ENCODE data around the gene ZFX. TPM values are rescaled to one million over a fixed set of nuclear protein-coding genes. Genes with fewer than 3 reads are reported as not detected.

The ZFX gene
- total RNA-seq, 1 experiment from 2014 or later: 63.9 TPM

- TF ChIP-seq CTCF (conservative IDR thresholded peaks at IDR 0.05; ENCODE audit: low read depth, low read length): no peak
- ChIA-PET POLR2A (ENCODE audit: low non-redundant PET) (no interaction called here), CTCF (no interaction called here)
Observed at GRCh38 chrX:24232796-24233195, 83.3 kb downstream of the ZFX start.

GRCh38 chrX:24235084-24235710 is 85.7 kb downstream of the ZFX start:
- intact Hi-C loops (cut with micrococcal nuclease; ENCODE audit: unreplicated experiment): no loop called here
- ChIA-PET POLR2A (ENCODE audit: low non-redundant PET) (no interaction called here), CTCF (no interaction called here)
- TF ChIP-seq CTCF (conservative IDR thresholded peaks at IDR 0.05; ENCODE audit: low read depth, low read length): no peak
- TF ChIP-seq EZH2 (IDR thresholded peaks at IDR 0.05; ENCODE audit: borderline replicate concordance, low read depth, low read length, poor library complexity, severe bottlenecking): no peak
- peaks cover 10% of the 10 kb centered on the region for H3K4me1 ChIP-seq (ENCODE audit: insufficient read depth, low read length, poor library complexity, severe bottlenecking)
- no TSS peak for BruUV-seq (replicated peaks)
- H3K4me3 ChIP-seq (ENCODE audit: low read depth, low read length, poor library complexity, severe bottlenecking): no peak overlapping the region
- no peak for DNase-seq (ENCODE audit: low spot score)
- H3K36me3 ChIP-seq (ENCODE audit: insufficient read depth, low read length, poor library complexity, severe bottlenecking): no peaks in the 10 kb centered on the region
- no peak overlapping the region for H3K27ac ChIP-seq (ENCODE audit: low read depth, low read length, poor library complexity, severe bottlenecking)
- no peaks in the 10 kb centered on the region for H3K9me3 ChIP-seq (ENCODE audit: low read depth, low read length, poor library complexity, severe bottlenecking)
- H3K27me3 ChIP-seq (replicated peaks; ENCODE audit: insufficient read depth, low read depth, low read length, poor library complexity): peaks cover 10% of the 10 kb centered on the region

More at GRCh38 chrX:24232796-24233195, 83.3 kb downstream of the ZFX start:
- H3K36me3 ChIP-seq (ENCODE audit: insufficient read depth, low read length, poor library complexity, severe bottlenecking): no peaks in the 10 kb centered on the region
- no peak overlapping the region for H3K27ac ChIP-seq (ENCODE audit: low read depth, low read length, poor library complexity, severe bottlenecking)
- peaks cover 10% of the 10 kb centered on the region for H3K27me3 ChIP-seq (replicated peaks; ENCODE audit: insufficient read depth, low read depth, low read length, poor library complexity)
- no peak overlapping the region for H3K4me3 ChIP-seq (ENCODE audit: low read depth, low read length, poor library complexity, severe bottlenecking)
- peaks cover 10% of the 10 kb centered on the region for H3K4me1 ChIP-seq (ENCODE audit: insufficient read depth, low read length, poor library complexity, severe bottlenecking)
- intact Hi-C loops (cut with micrococcal nuclease; ENCODE audit: unreplicated experiment): no loop called here
- no peaks in the 10 kb centered on the region for H3K9me3 ChIP-seq (ENCODE audit: low read depth, low read length, poor library complexity, severe bottlenecking)
- DNase-seq (ENCODE audit: low spot score): no peak
- no TSS peak for BruUV-seq (replicated peaks)

GRCh38 chrX:24241822-24242648 is 92.5 kb downstream of the ZFX start:
- ChIA-PET POLR2A (ENCODE audit: low non-redundant PET) (no interaction called here), CTCF (interaction anchor here (0.6 to 0.7 kb wide), 3 partner anchors 17 to 600 kb away, joined by 4 to 9 read pairs (median 4); no protein-coding TSS in a partner anchor)
- peak; percentile 80 for DNase-seq (ENCODE audit: low spot score)
- Histone ChIP-seq H3K36me3 (ENCODE audit: insufficient read depth, low read length, poor library complexity, severe bottlenecking) (no peaks in the 10 kb centered on the region), H3K27ac (ENCODE audit: low read depth, low read length, poor library complexity, severe bottlenecking) (no peak overlapping the region), H3K4me1 (ENCODE audit: insufficient read depth, low read length, poor library complexity, severe bottlenecking) (peaks cover 36% of the 10 kb centered on the region), H3K4me3 (ENCODE audit: low read depth, low read length, poor library complexity, severe bottlenecking) (no peak overlapping the region), H3K27me3 (replicated peaks; ENCODE audit: insufficient read depth, low read depth, low read length, poor library complexity) (no peaks in the 10 kb centered on the region), H3K9me3 (ENCODE audit: low read depth, low read length, poor library complexity, severe bottlenecking) (no peaks in the 10 kb centered on the region)
- no peak for TF ChIP-seq EZH2 (IDR thresholded peaks at IDR 0.05; ENCODE audit: borderline replicate concordance, low read depth, low read length, poor library complexity, severe bottlenecking)
- peak; percentile 65 for TF ChIP-seq CTCF (conservative IDR thresholded peaks at IDR 0.05; ENCODE audit: low read depth, low read length)
- intact Hi-C loops (cut with micrococcal nuclease; ENCODE audit: unreplicated experiment): loop anchor here (2.0 to 5.0 kb wide), 2 partner anchors 95 to 161 kb away; partner anchors contain the start of gene ZFX
- no TSS peak for BruUV-seq (replicated peaks)
